BE2C (cell line): ENCODE results near the gene LSAMP.

Experiments used
- DNase-seq: peaks from one replicate; pipeline ENCODE4 v3.0.0-alpha.2; 2020
- H3K27me3 ChIP-seq: fragments of 250-450 bp; sonication (Bioruptor Pico); 2 replicates; pipeline ENCODE4 v1.5.1; 2020; ENCODE audit warnings: mild to moderate bottlenecking
- H3K36me3 ChIP-seq: fragments of 250-450 bp; sonication (Bioruptor Pico); 2 replicates; pipeline ENCODE4 v1.5.1; 2020; ENCODE audit warnings: mild to moderate bottlenecking
- H3K4me1 ChIP-seq: fragments of 250-450 bp; sonication (Bioruptor Pico); 2 replicates; pipeline ENCODE4 v1.5.1; 2020
- H3K4me3 ChIP-seq: 2 replicates; pipeline ENCODE4 v1.5.1; 2011; ENCODE audit warnings: low read depth, low read length
- H3K9me3 ChIP-seq: fragments of 250-450 bp; sonication (Bioruptor Pico); 2 replicates; pipeline ENCODE4 v1.5.1; 2020
- CTCF ChIP-seq: IDR thresholded peaks from 2 replicates; pipeline ENCODE4 v1.5.1; 2012; ENCODE audit warnings: mild to moderate bottlenecking, low read depth, low read length

LSAMP gene

GRCh38 chr3:116449546-116450350, 4.5 kb upstream of the LSAMP start:
- TF ChIP-seq CTCF, result no peak
- Histone ChIP-seq H3K9me3 (no peaks in the 10 kb centered on the region), H3K4me3 (no peak overlapping the region), H3K4me1 (no peaks in the 10 kb centered on the region), H3K36me3 (no peaks in the 10 kb centered on the region), H3K27me3 (no peaks in the 10 kb centered on the region)
- DNase-seq, result no peak

- Histone ChIP-seq H3K4me3 (no peak overlapping the region), H3K27me3 (no peaks in the 10 kb centered on the region), H3K9me3 (no peaks in the 10 kb centered on the region), H3K4me1 (no peaks in the 10 kb centered on the region), H3K36me3 (no peaks in the 10 kb centered on the region)
- DNase-seq, result no peak
- TF ChIP-seq CTCF, result no peak
Measured at GRCh38 chr3:116445990-116446389, 703 bp upstream of the LSAMP start.

- DNase-seq, result peak; percentile 26
- Histone ChIP-seq H3K4me3 (peak overlapping the region; percentile 73), H3K27me3 (no peaks in the 10 kb centered on the region), H3K4me1 (no peaks in the 10 kb centered on the region), H3K9me3 (no peaks in the 10 kb centered on the region), H3K36me3 (no peaks in the 10 kb centered on the region)
- TF ChIP-seq CTCF, result no peak
Measured at GRCh38 chr3:116444819-116445310, 422 bp downstream of the LSAMP start.

GRCh38 chr3:116444115-116444747, 1.1 kb downstream of the LSAMP start:
- no peak for TF ChIP-seq CTCF
- no peak for DNase-seq
- Histone ChIP-seq H3K4me1 (no peaks in the 10 kb centered on the region), H3K36me3 (no peaks in the 10 kb centered on the region), H3K9me3 (no peaks in the 10 kb centered on the region), H3K4me3 (peak overlapping the region; percentile 73), H3K27me3 (no peaks in the 10 kb centered on the region)

- Histone ChIP-seq H3K4me3 (peak overlapping the region; percentile 7; the same call in 1 of the 2 replicates), H3K9me3 (no peaks in the 10 kb centered on the region), H3K27me3 (no peaks in the 10 kb centered on the region), H3K36me3 (no peaks in the 10 kb centered on the region), H3K4me1 (no peaks in the 10 kb centered on the region)
- TF ChIP-seq CTCF, result no peak
- no peak for DNase-seq
Measured at GRCh38 chr3:116443191-116443661, 2.1 kb downstream of the LSAMP start.
